Measurements from ENCODE around the gene CDKAL1. TPM values are rescaled to one million over a fixed set of nuclear protein-coding genes. Genes with fewer than 3 reads are reported as not detected.

The CDKAL1 gene
- total RNA-seq, 6 experiments from 2014 or later, result 9.2 to 14.3 (median 11.9) TPM

GRCh38 chr6:21202521-21202920 lies 668.3 kb downstream of the CDKAL1 start:
- H3K4me1 Mint-ChIP-seq (ENCODE audit: low read depth), result no peaks in the 10 kb centered on the region
- H3K36me3 Mint-ChIP-seq (ENCODE audit: low read depth), result no peaks in the 10 kb centered on the region
- no peak for DNase-seq
- no peak for TF ChIP-seq CTCF (IDR thresholded peaks at IDR 0.05)
- no peaks in the 10 kb centered on the region for H3K27me3 Mint-ChIP-seq (ENCODE audit: insufficient read depth)
- H3K27ac Mint-ChIP-seq, result no peak overlapping the region
- H3K9me3 Mint-ChIP-seq, result no peaks in the 10 kb centered on the region
- no peak overlapping the region for H3K4me3 Mint-ChIP-seq

- Mint-ChIP-seq H3K4me3 (no peak overlapping the region), H3K27me3 (ENCODE audit: insufficient read depth) (no peaks in the 10 kb centered on the region; the same call in 1 of the 2 replicates), H3K36me3 (ENCODE audit: low read depth) (no peaks in the 10 kb centered on the region), H3K4me1 (ENCODE audit: low read depth) (no peaks in the 10 kb centered on the region), H3K27ac (no peak overlapping the region), H3K9me3 (no peaks in the 10 kb centered on the region)
- TF ChIP-seq CTCF (IDR thresholded peaks at IDR 0.05), result no peak
- DNase-seq, result no peak
Observed at GRCh38 chr6:21204951-21205350, 670.7 kb downstream of the CDKAL1 start.

- H3K36me3 Mint-ChIP-seq (ENCODE audit: low read depth), result peaks cover 11% of the 10 kb centered on the region; the same call in 1 of the 2 replicates
- TF ChIP-seq CTCF (IDR thresholded peaks at IDR 0.05), result no peak
- no peak overlapping the region for H3K4me3 Mint-ChIP-seq
- H3K4me1 Mint-ChIP-seq (ENCODE audit: low read depth), result no peaks in the 10 kb centered on the region
- no peaks in the 10 kb centered on the region for H3K9me3 Mint-ChIP-seq
- no peak overlapping the region for H3K27ac Mint-ChIP-seq
- no peak for DNase-seq
- H3K27me3 Mint-ChIP-seq (ENCODE audit: insufficient read depth), result no peaks in the 10 kb centered on the region; the same call in none of the 2 replicates
Observed at GRCh38 chr6:21208081-21208795, 674.0 kb downstream of the CDKAL1 start.

GRCh38 chr6:21208796-21209186 lies 674.5 kb downstream of the CDKAL1 start:
- no peak overlapping the region for H3K4me3 Mint-ChIP-seq
- no peak for DNase-seq
- H3K27me3 Mint-ChIP-seq (ENCODE audit: insufficient read depth), result no peaks in the 10 kb centered on the region; the same call in none of the 2 replicates

GRCh38 chr6:21213492-21213891 lies 679.2 kb downstream of the CDKAL1 start:
- TF ChIP-seq CTCF (IDR thresholded peaks at IDR 0.05), result no peak
- Mint-ChIP-seq H3K27ac (no peak overlapping the region), H3K4me1 (ENCODE audit: low read depth) (no peaks in the 10 kb centered on the region), H3K4me3 (no peak overlapping the region), H3K36me3 (ENCODE audit: low read depth) (peaks cover 13% of the 10 kb centered on the region; the same call in 1 of the 2 replicates), H3K27me3 (ENCODE audit: insufficient read depth) (no peaks in the 10 kb centered on the region; the same call in none of the 2 replicates), H3K9me3 (no peaks in the 10 kb centered on the region)
- DNase-seq, result no peak

More at GRCh38 chr6:21208796-21209186, 674.5 kb downstream of the CDKAL1 start:
- no peak for TF ChIP-seq CTCF (IDR thresholded peaks at IDR 0.05)
- Mint-ChIP-seq H3K9me3 (no peaks in the 10 kb centered on the region), H3K27ac (no peak overlapping the region), H3K4me1 (ENCODE audit: low read depth) (no peaks in the 10 kb centered on the region), H3K36me3 (ENCODE audit: low read depth) (peaks cover 11% of the 10 kb centered on the region; the same call in 1 of the 2 replicates)
